Inferior parietal cortex (tissue), 1 donor: ENCODE data around the gene FAM156A.
"Not testable (repeated sequence)": the region's sequence is repeated elsewhere in the genome, so short reads cannot be mapped to it uniquely, and the experiment has no call there.

Experiments
- DNase-seq: peaks from one replicate; pipeline ENCODE4 v3.0.0-alpha.2; 2016; ENCODE audit errors: extremely low spot score

FAM156A gene, protein sequence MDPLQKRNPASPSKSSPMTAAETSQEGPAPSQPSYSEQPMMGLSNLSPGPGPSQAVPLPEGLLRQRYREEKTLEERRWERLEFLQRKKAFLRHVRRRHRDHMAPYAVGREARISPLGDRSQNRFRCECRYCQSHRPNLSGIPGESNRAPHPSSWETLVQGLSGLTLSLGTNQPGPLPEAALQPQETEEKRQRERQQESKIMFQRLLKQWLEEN

DNA sequence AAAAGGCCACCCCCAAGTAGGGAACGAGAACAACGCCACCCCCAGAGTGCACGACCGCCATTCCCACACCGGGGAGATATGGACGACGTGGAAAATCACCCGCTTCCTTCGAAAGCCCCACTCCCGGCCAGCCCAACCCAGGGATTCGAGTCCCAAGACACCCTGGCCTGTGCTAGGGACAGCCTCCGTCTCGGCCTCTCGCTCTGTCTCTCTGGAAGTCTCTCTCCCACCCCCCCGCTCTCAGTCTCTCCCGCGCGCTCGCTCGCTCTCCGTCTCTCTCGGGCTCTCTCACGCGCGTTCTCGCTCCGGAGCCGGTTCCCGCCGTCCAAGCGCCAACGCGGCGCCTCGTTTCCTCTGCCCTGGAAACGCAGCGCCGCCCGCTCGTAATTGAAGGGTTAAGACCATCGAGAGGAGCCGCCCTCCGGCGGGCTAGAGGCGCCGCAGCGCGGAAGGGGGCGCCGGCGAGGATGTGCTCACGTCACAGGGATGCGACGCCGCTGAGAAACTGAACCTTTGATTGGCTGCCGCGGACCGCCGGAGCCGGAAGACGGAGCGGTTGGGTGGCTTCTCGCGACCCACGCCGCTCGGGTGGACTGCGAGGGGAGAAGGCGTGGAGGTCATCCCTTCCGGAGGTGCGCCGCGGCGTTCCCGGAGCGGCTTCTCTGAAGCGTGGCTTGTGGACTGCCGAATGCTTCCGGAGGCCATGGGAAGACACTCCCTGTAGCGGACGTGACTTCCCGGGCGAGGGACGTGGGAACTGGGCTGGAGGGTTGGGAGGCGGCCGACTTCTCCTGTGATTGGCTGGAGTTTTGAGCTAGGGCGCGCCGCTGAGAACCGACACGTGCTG, at the start of gene FAM156A:
Gene FAM156A (minus strand): TSS at position 406 of the 847 bp plus-strand sequence. CDS start 9,930 bp downstream, outside the sequence.
- not testable (repeated sequence) for DNase-seq

DNA sequence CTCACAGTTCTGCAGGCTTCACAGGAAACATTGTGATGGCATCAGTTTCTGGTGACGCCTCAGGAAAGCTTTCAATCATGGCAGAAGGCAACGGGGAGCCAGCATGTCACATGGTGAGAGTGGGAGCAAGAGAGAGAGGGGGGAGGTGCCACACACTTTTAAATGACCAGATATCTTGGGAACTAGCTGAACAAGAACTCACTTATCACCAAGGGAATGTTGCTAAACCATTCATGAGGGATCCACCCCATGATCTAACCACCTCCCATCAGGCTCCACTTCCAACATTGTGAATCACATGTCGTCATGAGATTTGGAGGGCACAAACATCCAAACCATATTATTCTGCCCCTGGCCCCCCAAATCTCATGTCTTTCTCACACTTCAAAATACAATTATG, 47.0 kb upstream of the FAM156A start:
- no peak for DNase-seq

DNA sequence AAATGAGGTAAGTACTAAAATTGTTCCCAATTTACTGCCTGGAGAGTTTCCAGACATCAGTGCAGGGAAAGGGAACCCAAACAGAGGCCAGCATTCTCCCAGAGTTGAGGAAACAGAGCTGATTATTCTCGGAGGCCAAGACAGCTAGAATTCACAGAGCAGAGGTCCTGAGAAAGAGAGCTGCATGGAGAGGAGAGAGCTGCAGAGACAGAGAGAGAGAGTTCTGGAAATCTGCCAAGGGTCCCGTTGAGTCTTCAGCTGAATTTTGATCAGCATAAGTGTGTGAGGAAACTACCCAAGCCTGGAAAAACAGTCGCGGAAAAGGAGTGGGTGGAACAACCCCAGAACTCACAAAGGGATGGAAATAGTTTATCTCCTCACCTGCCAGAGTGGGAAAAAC, 46.5 kb upstream of the FAM156A start:
- no peak for DNase-seq

DNA sequence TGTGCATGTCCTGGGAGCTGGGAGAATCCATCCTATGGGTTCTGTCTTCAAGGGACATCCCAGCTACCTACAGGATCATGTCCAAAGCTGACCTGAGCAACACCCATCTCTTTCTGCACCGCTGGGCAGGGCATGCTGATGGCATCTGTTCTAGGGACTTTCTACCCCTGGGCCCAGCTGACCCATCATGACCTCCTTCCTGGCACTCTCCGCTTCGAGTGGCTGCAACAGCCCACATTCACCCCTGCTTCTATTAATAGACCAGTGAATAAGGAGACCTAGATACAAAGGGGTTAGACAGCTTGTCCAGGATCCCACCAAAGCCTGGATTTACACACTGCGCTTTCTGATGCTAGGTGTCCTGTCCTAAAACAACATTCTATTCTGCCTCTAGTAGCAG, 45.7 kb upstream of the FAM156A start:
- DNase-seq, result no peak

DNA sequence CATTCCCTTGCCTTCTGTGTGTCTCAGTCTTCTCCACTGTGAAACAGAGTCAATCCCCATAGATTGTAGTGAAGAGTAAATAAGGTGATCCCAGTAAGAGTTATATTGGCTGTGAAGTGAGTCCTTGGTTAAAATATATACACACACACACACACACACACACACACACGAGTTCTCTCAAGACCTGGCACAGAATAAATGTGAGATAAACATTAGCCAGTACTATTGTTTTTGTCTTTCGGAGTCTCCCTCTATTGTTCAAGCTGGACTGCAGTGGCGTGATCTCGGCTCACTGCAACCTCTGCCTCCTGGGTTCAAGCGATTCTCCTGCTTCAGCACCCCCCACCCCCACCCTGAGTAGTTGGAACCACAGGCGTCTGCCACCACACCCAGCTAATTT, 44.8 kb upstream of the FAM156A start:
- DNase-seq, result no peak

DNA sequence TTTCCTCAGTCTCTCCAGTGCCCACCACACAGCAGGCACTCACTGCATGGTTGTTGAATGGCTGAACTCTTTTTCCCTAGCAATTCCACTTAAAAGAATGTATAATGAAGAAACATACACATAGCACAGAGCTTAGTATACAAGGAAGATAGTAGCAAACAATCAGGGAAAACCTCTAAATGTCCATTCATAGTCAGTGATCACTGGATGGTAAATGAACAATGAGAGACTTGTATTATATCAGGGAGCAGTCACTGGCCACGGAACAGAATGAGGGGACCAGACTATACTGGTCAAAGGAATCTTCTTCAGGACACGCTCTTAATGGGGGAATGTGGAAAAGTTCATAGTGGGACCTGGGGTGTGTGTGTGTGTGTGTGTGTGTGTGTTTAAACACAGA, 43.6 kb upstream of the FAM156A start:
- no peak for DNase-seq

DNA sequence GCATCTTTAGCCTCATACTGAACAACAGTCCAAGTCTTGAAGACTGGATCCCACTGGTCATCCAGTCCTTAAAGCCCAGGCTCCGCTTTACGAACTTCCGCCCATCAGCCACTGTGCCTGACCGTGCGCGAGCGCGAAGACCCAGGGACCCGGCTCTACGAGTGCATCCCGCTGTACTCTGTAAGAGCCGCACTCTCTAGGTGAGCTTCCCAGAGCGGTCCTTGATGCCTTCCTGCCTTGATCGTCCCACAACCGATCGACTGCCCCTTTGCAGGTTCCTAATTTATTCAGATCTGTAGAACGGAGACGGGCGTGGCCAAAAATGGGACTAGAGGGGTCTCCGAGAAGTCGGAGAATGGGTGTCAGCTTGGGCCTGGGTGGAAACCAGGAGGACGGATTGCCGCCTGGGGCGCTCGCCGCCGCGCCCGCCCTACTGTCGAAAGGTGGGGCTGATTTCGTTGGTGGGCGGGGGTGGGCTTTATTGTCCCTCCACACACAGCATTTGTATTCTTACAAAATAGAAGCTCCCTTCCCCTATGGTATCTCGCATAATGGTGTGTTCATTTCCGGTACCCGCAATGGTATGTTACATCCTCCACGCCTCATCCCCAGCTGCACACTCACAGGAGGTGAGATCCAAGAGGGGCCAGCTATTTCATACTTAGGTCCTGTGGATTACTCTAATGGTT, 42.3 kb upstream of the FAM156A start:
- no peak for DNase-seq

DNA sequence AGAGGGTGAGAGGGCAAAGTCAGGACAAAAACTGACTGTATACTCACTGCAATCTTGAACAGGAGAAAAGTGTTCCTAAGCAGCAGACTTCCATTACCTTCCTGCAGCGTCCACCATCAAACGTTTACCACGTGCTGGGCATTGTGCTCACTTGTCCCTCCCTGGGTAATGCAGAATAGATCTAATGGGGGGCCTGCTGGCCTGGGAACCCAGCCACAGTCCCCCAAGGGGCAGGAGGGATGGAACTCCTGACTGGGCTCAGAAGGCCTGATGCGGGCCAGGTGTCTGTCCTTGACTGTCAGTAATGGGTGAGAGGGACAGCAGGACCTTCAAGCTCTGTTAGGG, 37.6 kb upstream of the FAM156A start:
- no peak for DNase-seq

DNA sequence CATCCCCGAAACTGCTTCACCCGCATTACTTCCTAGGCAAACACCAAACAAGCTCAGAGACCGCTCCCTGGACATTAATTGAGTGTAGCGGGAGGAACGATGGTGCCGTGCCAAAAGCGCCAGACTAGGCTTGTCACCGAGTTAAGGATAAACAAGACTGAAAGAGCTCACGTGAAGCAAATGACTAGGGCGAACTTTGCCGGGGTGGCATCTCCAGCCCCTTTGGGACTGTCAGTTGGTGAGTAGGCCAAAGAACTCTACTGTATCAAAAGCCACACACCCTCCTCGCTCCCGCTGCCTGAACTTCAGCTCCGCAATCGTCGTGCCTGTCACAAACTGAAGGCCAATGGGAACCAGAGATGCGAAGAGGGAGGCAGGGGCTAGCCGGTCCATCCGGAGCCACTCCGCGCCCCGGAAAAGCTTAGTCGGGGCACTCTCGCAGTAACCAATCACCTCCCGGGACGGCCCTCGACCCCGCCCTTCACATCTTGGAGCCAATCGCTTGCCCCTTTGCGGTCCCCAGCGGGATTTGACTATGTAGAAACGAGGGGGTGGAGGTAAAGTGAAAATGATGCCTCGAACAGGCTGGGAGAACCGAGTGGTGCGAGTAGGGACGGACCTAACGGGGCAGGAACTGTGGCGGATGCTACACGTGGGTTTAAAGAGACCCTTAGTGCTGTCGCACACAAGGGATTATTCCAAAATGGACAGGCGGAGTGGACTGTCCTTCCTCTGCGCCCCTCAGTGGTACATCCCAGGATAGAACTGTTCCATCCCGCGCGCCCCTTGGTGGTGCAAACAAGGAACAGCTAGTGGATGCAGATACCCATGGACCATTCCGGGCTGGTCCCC, 37.0 kb upstream of the FAM156A start:
- DNase-seq, result peak; percentile 89

DNA sequence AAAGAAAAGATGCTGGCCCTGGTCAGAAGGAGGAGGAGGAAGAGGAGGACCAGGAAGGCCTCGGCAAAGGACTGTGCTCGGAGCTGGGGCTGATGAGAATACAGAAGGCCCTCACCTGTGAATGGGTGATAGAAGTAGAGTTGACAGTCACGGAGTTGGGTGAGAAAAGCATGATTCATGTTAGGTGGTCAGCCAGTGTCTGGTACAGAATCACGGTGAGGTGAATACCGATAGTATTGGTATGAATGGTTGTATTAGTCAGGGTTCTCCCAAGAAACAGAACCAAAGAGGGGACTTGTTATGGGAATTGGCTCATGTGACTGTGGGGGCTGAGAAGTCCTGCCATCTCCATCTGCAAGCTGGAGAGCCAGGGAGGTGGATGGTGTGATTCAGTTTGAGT, 32.5 kb upstream of the FAM156A start:
- DNase-seq, result no peak

DNA sequence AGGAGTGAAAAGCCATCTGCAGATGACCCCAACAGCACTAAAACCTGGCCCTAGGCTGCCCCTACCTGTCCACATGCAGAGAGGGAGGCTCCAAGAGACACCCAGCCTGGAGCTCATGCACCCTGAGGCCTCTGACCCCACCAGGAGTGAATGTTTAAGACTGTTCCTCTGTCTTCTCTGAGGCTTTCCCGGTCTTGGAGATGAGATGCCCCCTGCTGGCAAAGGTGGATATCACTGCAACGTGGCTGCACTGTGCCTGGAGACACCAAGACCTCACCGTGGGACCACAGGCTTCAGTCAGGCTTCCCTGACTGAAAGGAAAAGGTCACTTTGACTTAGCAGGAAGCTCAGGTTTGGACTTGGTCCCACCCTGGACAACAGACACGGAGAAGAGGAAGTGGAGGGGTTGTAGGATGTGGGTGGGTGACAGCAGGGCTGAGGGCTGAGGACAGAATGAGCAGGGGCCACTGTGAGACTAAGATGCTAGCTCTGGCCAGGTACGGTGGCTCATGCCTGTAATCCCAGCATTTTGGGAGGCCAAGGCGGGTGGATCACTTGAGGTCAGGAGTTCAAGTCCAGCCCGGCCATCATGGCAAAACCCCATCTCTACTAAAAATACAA, 31.8 kb upstream of the FAM156A start:
- peak; percentile 13 for DNase-seq

DNA sequence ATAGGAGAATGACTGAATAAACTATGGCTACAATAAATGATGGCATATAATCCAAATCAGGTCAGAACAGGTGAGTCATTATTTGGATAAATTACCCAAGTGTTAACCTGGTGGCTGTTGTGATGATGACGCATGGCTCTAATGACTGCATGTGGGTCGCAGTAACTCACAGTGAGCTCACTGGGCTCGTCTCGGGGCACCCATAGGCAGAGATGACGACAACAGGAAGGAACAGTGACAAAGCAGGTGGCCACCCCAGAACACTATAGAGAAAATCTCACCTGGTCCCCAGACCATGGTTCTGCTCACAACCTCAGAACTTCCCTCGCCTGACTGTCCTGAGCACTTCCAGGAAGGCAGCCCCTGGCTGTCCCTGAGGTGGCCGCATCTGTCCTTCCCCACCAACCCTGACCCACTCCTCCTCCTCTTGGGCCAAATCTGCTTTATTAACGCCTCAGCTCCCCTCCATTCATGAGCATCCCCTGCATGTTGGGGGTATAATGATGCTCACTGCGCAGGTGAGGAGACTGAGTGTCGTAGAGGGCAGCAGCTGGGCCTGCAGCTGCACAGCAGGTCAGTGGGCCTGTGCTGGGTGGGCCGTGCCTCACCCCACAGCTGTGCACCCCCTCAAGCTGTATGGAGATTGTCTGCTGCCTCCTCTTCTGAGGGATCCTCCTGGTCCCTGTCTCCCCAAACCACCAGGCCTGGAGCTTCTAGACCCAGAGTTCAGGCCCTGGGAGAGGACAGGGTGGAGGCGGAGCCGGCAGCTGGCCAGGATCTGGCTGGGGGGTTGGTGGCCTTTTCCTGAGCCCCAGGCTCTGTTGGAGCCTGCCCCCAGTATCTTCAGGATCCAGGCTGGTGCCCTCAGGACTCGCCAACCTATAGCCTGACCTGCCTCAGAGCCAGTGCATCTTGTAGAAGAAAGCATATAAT, 30.9 kb upstream of the FAM156A start:
- DNase-seq, result no peak

DNA sequence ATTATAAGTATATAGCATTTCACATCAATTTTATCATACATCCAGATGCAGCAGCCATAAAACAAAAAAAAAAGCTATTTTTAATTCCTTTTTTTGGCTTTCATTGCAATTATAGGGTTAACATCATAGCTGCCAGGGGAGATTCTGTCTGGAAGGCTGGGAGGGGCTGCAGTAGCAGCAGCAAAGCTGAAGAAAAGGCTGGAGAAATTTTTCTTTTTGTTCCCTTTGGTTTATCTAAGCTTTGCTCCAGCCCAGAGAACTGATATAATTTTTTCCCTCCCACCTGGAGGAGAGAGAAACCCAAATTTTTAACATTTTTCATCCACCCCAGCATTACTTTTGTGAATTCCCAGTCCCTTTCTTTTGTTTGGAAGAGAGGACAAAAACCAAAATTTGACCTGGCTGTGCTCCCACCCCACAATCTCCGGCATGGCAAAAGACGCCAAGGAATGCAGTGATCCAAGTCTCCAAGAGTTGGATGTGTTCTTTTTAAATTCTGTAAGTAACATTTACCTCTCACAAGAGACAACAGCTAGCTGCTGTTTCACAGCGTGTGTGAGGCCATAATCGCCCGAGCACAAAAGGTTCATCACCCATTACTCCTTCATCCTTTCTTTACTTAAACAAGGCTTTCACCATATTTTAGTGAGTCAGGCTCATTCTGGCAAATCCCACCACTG, 25.1 kb upstream of the FAM156A start:
- DNase-seq, result no peak

DNA sequence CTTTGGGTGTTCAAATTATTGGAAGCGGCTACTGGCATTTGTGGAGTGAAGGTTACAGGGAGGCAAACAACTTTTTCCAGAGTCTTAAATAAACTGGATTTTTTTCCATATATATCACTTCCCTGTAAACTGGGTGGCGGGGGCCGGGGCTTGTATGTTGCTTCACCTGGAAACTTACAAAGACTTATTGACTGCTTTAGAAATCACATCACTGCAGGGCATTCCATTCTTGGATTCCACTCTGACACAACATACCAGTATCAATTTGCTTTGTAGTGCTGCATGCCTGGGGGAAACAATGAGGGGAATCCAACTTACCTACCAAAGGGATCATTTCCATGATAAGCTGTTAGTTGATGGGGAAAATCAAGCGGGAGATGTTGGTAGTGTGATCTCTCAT, 21.7 kb upstream of the FAM156A start:
- DNase-seq, result no peak

DNA sequence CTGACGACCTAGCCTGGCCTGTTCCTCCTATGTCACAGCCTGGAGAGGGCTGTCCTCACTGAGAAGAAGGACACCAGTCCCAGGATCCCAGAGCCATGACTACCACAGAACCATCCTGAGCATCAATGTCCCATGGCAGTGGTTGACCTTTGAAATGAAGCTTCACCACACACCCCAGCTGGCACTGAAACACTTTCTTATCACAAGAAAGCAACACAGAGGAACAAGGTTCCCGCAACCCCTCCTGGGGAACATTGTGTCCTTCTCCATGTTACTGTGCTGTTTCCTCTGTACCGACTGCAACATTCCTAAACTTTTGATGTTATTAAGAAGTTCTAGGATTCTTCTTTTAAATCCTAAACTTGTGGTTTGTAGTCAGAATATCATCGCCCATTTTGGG, 21.2 kb upstream of the FAM156A start:
- DNase-seq, result no peak

DNA sequence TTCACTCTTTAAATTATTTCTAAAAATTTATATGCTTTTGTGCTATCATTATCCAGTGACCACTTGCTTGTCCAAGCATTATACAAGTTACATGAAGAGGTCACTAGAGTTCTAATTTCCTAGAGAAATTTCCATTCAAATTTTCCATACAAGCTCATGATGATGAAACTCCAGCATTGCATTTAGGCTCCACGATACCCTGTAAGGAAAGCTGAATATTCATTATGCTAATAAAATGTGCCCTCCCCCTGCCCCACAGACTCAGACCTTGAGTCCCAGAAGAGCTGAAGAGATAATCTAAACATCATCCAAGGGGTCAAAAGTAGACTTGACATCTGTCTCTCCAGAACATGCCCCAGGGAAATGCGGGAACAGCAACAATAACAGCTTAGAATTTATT, 19.6 kb upstream of the FAM156A start:
- DNase-seq, result no peak

DNA sequence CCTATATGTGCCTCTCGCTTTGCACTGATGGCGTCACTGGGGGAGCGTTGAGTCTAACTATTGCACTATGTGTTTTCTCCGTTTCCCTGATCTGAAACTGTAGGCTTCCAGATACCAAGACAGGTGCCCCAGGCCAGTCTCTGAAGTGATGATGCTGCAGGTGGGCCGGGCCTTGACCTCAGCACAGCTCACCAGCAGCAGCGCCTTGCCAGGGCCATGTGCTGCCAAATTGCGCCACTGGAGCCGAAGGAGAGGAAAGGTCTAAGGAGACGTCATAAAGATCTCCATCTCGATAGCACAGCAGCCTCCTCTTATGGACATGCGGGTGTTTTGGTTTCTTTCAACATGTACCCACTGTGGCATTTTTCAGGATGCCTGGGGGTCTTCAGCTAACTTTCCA, 17.3 kb upstream of the FAM156A start:
- not testable (repeated sequence) for DNase-seq

DNA sequence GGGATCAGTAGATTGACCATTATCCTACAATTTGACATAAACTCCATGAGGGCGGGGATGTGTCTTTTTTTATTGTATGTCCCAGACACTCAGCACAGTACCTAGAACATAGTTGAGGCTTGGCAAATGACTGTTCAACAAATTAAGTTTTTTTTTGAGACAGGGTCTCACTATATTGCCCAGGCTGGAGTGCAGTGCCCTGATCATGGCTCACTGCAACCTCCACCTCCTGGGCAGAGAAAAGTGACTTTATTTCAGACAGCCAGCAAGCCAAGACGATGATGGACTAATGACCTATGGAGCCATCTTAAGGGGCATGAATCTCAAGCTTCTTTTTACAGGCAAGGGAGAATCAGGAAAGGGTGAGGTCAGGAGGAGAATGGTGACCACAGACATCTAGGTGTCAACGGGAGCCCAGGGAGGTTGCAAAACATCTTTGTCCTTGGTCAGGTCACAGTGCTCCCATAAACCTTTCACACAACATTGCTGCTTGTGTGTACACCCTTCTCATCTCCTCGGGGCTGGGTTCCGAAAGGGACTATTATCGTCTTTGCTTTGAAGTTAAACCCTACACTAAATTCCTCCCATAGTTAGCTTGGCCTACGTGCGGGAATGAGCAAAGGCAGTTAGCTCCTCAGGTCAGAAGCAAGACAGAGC, 16.1 kb upstream of the FAM156A start:
- DNase-seq, result not testable (repeated sequence)

DNA sequence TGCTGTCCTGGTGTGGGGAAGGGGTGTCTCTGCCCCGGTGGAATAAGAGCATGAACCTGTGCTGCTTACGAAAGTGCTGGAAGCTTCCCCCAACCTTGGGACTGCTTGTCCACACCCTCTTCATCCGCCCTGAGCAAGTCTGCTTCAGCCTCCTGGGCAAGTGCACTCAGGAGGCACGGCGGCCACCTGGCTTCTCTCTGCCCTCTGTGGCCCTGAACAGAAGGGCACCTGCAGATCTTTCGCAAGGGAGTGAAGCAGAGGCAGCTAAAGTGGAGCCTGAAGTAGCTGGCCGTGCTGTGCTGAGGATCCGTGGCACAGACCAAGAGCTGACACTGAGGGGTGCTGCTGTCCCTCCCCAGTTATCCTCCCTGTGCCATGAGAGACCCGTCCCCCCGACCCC, 9.6 kb upstream of the FAM156A start:
- not testable (repeated sequence) for DNase-seq
